GM21367 (cell line): Measurements from ENCODE around the gene JPT2.

Experiments
- ATAC-seq: cut with Tn5 transposase; IDR thresholded peaks from one replicate; pipeline ENCODE4 v1.9.1; 2021; ENCODE audit not compliant: unreplicated experiment

The JPT2 gene

GRCh38 chr16:1673424-1674151 is 4.5 kb upstream of the JPT2 start:
- ATAC-seq = no peak

DNA sequence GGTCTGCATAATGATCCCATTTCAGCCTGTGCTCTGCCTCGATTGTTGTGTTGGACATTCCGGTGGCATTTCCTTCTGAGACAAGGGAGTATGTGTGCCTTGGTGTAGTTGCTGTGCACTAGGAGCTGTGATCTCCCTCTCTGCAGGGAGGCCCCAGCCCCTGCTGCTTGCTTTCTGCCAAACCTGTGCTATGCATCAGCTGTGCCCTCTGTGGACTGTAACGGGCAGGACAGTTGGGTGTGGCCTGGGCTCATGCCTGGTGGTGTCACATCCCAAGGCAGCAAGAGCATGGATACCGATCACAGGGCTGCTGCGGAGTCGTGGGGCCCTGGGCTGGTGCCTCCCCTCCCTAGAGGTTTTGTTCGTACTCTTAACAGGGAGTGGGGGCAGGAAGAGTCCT is 3.8 kb upstream of the JPT2 start:
- ATAC-seq = no peak

DNA sequence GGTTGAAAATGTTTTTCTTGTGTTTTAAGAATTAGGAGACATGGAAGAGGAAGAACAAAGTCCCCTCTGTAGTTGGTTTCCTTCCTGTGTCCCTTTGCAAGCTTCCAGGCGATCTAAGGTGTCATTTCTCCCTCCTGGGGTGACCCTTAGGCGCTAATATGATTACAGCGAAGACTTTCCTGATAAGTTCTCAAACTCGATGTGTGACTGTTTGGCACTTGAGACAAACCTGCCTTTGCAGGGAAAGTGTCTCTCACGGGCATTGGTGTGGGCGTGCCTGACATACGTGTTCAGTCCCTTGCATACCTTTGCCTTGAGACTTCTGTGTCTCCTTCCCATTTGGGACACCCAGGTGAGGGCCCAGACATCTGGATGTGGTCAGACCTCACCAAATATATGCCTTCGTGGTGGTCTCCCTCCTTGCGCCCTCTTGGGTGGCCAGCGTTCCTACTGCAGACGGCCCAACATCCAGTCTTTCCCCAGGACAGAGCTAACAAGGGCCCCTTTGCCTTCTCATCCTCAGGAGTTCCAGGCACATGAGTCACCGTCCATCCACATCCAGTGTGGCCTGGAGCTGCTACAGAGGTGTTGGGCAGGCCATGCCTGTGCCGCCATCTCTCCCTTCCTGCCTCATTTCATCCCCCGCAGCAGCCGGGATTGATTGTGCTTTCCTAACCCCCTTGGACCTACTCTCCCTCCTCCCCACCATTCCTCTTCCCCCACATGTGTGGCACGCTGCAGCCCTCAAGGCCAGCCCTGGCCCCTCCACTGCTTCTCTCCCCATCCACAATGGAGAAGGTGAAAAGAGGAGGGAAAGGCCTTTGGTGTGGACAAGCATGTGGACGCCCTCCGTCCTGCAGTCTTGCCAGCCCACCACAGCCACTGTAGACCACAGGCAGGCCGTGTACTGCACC is 3.1 kb upstream of the JPT2 start:
- ATAC-seq = no peak

DNA sequence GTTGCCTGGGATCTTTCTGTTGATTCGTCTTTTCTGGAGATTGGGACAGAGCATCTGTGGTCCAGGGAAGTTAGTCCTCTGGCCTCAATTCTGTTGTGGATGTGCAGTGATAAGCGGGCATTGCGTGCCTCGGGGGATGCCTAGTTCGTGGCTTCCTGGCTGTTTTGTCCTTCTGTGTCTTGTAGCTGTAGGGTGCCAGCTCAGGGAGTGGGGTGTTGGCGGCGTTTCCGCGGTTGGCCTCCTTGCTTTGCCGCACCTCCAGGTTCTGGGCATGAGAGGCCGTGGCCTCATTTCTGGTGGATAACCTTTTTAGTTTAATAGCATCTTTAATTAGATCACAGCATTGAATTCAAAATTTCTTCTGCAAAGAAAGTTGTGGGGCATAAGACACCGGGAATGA is 1.4 kb upstream of the JPT2 start:
- ATAC-seq = no peak

GRCh38 chr16:1677339-1677738 is 740 bp upstream of the JPT2 start:
- no peak for ATAC-seq

DNA sequence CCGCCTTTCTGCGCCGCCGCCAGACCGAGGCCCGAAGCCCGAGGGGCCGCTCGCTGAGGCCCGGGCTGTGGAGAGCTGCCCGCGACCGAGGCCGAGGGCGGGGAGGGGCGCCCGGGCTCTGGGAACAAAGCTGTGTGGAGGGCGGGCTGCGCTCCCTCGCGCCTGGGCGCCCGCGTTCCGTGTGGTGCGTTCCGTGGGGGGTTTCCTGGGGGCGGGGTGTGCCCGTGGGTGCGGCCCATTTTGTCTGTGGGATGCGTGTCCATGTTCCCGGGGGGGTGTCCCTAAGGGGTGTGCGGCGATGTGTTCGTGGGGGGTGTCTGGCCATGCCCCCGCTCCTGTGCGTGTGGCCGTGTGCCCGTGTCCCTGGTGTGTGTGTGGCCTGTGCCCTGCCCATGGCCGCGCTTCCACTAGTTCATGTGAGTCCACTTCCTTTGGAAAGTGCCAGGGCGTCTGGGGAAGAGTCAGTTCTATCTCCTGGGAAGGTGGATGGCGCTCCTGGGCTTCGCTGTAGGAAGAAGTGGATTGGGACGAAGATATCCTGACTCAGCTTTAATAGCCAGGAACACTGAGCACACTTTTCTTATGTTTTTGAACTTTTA is 520 bp downstream of the JPT2 start:
- ATAC-seq = no peak

DNA sequence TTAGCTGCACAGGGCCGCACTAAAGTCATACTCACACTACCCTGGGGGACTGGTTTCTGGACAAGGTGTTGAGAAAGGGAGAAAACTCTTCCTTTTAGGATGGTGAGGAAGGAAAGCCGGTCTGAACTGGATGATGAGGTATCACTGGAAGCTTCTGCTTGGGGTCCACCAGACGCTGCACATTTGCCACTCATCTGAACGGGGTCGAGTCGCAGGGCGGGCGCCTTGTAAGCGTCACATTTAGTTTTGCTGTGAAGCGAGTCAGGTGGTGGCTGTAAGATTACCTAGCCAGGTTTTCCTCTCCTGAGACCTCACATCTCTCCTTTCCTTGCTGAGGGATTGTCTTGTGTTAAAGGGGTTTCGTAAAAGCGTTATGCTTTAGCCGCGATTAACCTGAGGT is 2.3 kb downstream of the JPT2 start:
- ATAC-seq = no peak

DNA sequence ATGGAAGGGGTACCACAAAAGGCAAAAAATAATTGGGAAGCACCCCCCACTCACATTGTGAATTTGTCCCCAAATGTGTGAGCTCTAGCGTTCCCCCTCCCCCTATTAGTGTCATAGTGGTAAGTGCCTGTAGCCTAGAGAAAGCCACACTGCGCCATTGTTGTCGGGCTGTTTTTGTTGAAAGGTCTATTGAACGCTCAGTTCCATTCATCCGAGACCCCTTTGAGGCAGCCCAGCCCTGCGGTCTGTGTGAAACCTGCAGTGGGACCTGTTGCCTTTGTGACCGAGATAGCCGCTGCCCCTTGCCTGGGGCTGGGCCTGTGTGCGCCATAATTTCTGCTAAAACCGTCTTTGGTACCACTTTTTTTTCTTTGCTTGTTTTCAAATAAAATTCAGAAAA is 3.0 kb downstream of the JPT2 start:
- ATAC-seq = no peak

DNA sequence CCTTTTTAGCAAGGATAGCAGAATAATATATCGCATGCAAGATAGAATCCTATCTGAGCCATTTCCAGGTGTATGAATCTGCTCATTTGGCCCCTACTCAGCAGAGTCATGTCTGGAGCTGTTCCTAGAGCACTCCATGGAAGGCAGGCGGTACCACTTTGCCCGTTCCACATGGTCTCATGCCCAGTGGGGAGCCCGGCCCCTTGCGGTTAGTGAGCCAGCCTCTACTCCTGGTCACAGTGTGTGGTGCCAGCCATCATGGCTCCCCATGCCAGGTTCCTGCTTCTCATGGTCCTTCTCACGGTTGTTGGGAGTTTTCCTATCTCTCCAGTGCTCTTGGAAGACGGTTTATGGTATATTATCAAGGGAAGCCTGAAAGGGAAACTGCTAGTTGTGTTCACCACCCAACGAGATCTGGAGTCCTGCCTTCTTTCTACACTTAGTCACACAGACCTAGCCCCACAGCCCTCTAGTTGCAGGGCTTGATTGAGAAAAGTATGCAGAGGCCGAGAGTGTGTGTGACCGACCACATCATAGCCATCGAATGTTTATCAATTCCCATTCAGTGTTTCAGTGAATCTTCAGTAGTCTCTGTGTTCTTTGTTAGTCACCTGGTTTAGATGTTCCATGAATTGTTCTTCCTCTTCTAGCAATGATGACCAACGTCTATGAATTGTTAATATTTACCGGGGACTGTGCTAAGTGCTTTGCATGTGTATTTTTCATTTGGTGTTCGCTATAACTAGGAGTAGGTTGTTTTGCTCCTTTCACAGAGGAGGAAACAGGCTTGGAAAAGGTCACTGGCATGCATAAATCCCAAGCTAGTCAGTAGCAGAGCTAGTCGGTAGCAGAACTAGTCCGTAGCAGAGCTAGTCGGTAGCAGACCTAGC is 9.6 kb downstream of the JPT2 start:
- no peak for ATAC-seq

DNA sequence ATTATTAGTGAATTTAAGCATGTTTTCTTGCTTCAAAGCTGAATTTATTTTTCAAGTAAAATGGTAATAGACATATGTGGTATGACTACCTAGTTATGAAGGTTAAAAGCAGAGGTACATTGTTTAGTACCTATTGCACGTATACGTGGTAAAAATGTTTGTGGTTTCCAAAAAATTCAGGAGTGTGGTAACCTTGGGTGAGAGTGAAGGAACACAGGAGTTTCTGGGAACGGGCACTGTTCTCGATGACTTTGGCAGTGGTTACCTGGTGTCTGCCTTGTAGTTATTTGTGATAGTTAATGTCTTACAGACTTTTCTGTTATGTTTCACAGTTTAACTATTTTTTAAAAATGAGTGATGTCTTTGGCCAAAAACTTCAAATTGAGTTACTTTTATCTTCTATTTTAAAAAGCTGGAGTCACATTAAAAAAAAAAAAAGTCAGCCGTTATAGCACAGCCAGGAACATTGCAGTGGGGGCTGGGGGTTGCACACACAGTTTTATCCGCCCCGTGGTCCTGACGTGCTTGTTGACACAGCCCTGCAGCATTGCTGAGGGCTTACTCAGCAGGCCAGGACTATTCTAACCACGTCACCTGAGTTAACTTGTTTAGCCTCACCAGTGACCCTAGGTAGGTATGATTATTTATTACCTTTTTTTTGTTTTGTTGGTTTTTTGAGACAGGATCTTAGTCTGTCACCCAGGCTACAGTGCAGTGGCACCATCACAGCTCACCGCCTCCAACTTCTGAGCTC is 10.9 kb downstream of the JPT2 start:
- ATAC-seq = no peak

DNA sequence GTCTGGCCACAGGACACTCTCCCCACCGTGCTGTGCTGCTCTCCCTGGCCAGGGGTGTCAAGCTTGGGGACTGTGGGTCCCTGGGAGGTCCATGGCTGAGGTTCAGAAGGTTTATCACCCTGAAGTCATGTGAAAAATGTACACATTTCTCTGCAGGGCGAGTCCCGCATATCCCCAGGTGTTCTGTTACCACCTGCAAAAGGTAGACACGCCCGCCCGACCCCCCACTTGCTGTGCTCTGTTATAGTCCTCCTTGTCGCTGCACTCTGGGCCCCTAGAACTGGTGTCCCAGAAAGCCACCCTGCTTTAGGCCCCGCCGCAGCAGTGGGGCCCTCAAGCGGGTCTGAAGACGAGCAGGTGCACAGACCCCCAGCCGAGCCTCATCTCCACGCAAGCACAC is 11.8 kb downstream of the JPT2 start:
- ATAC-seq = no peak

DNA sequence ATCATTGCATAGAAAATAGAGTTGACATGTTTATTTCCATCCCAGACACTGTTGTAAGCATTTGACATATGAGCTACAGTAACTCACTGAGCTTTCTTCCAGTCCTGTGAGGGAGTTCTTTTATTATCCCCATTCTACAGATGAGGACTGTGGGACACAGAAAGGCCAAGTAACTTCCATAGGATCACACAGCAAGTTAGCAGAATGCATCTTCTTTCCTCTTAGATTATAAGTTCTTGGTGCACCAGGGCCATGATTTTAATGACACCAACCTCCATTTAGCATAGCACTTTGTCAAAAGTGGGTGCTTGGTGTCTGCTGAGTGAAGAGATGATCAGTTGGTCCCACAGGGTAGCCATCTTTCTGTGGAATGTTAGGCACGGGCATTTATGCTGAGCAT is 12.7 kb downstream of the JPT2 start:
- ATAC-seq = no peak

DNA sequence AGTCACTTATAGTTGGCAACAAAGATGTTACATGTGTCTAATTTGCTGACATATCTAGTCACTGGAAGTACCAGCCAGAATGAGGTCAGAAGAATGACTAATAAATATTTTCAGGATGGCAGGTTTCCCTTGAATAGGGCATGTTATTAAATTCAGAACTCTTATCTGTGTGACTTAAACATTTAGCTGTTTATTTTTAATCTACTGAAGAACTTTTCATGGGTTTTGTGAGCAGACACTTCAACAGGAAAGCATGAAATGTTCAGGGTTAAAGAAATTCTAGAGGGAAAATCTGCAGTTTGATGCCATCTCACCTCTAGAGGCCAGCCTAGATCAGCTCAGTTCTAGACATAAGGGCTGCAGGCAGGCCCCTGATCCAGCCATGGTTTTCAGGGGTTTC is 13.2 kb downstream of the JPT2 start:
- ATAC-seq = no peak

GRCh38 chr16:1691956-1692355 is 13.9 kb downstream of the JPT2 start:
- ATAC-seq = no peak

GRCh38 chr16:1696863-1697262 is 18.8 kb downstream of the JPT2 start:
- no peak for ATAC-seq

DNA sequence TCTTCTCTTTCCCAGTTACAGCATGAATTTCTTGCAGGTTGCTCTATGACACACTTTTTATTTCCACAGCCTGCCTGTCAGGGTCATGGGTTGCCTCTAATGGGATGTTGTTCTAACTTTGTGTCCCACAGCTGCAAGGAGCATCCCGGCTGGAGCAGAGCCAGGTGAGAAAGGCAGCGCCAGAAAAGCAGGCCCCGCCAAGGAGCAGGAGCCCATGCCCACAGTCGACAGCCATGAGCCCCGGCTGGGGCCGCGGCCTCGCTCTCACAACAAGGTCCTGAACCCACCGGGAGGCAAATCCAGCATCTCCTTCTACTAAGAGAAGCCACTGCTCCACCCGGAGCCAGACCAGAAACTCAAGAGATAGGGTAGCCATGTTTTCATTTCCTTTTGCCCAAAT is 20.6 kb downstream of the JPT2 start:
- no peak for ATAC-seq

GRCh38 chr16:1700246-1700645 is 22.2 kb downstream of the JPT2 start:
- ATAC-seq = no peak

DNA sequence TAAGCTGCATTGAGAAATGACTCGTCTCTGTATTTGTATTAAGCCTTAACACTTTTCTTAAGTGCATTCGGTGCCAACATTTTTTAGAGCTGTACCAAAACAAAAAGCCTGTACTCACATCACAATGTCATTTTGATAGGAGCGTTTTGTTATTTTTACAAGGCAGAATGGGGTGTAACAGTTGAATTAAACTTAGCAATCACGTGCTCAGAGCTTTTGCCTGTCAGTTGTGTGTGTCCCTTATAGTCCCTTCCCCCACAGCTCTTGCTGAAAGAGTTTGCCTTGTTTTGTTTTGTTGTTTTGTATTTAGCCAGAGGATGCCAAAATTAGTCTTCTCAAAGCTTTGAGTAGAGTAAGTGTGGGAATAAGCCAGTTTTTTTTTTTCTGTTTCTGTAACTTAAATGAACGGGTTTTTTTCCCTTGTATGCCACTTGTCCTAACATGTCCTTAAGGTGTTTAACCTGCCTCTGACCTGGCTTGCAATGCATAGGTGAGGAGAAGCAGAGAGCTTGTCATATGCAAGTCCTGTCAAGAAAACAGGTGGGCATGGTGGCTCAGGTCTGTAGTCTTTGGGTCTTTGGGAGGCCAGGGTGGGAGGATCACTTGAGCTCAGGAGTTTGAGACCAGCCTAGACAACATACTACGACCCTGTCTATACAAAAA is 23.3 kb downstream of the JPT2 start:
- no peak for ATAC-seq

- peak; percentile 6 for ATAC-seq
Observed at GRCh38 chr16:1705324-1705687, 27.2 kb downstream of the JPT2 start.
